Esophagus muscularis mucosa (tissue), 4 donors: ENCODE data around the gene ANXA4. TPM values are rescaled to one million over a fixed set of nuclear protein-coding genes. Genes with fewer than 3 reads are reported as not detected.
"Not testable (repeated sequence)": the region's sequence is repeated elsewhere in the genome, so short reads cannot be mapped to it uniquely, and the experiment has no call there.

Experiments
- DNase-seq: peaks from one replicate; pipeline ENCODE4 v3.0.0-alpha.2; 2017; ENCODE audit errors: extremely low spot score
- H3K27ac ChIP-seq, 4 donors: fragments of 200-600 bp; sonication (generic); replicated peaks in 1 of 4; 1 replicate in 3 of 4; 2 replicates in 1 of 4; pipeline ENCODE4 v1.5.1; 2016 to 2019; ENCODE audit warnings: mild to moderate bottlenecking in 1 of 4
- H3K27me3 ChIP-seq, 4 donors: fragments of 200-600 bp; sonication (generic); one replicate each; pipeline versions ENCODE4 v1.5.1 to v1.6.0; 2016 to 2019
- H3K36me3 ChIP-seq, 4 donors: fragments of 200-600 bp; sonication (generic); one replicate each; pipeline ENCODE4 v1.5.1; 2016 to 2019
- H3K4me1 ChIP-seq, 4 donors: fragments of 200-600 bp; sonication (generic); one replicate each; pipeline ENCODE4 v1.5.1; 2016 to 2019
- H3K4me3 ChIP-seq, 4 donors: fragments of 200-600 bp; sonication (generic); 1 replicate in 2 of 4; 2 replicates in 2 of 4; pipeline ENCODE4 v1.5.1; 2016 to 2019; ENCODE audit warnings: mild to moderate bottlenecking in 4 of 4, moderate library complexity in 1 of 4
- H3K9me3 ChIP-seq, 4 donors: fragments of 200-600 bp; sonication (generic); 1 replicate in 3 of 4; 2 replicates in 1 of 4; pipeline ENCODE4 v1.5.1; 2016 to 2019
- EP300 ChIP-seq: sonication (generic); formaldehyde crosslinking; IDR thresholded peaks from one replicate; pipeline ENCODE4 v1.6.1; 2017; ENCODE audit warnings: antibody characterized with exemption
- POLR2A ChIP-seq: fragments of 450-650 bp; IDR thresholded peaks from one replicate; pipeline ENCODE4 v1.6.1; 2017; ENCODE audit warnings: antibody characterized with exemption, moderate library complexity, mild to moderate bottlenecking, low read depth
- POLR2AphosphoS5 ChIP-seq, 2 donors: sonication (generic); formaldehyde crosslinking; IDR thresholded peaks; one replicate each; pipeline ENCODE4 v1.6.1; 2017; ENCODE audit warnings: antibody characterized with exemption in 2 of 2
- WGBS: methylation state at CpG from one replicate; pipeline ENCODE4 v1.1.5; 2018; 5-methylcytosine and 5-hydroxymethylcytosine counted together
- intact Hi-C: fragments of 100-400 bp; cut with DNase I; formaldehyde crosslinking; loops from one replicate; pipeline ENCODE4 v1.15.1; 2023
- total RNA-seq, 4 donors: library from RNA; depleted of rRNA; stranded (reverse); fragments of >200 nt; gene quantifications; one replicate each; pipeline versions ENCODE4 v1.1.0 to v1.2.1, GENCODE V29; 2016
- TF ChIP-seq, protein P1 (sequence below), 3 experiments: fragments of 200-600 bp in 2 of 3; fragments of 450-650 bp in 1 of 3; sonication (generic) in 2 of 3; IDR thresholded peaks; one replicate each; pipeline ENCODE4 v1.5.1; 2017 to 2019; ENCODE audit warnings: antibody characterized with exemption in 3 of 3, mild to moderate bottlenecking in 2 of 3, moderate library complexity in 1 of 3

The ANXA4 gene
- total RNA-seq, 4 donors from 2014 or later, result 44.9 to 94.8 (median 58.5) TPM

GRCh38 chr2:69830045-69830905, 88.3 kb downstream of the ANXA4 start:
- peak overlapping the region; percentile 86 to 97 (median 94) for H3K27ac ChIP-seq
- no peaks in the 10 kb centered on the region for H3K27me3 ChIP-seq
- no peaks in the 10 kb centered on the region for H3K36me3 ChIP-seq
- TF ChIP-seq POLR2AphosphoS5 (IDR thresholded peaks at IDR 0.05) (no peak), EP300 (no peak), POLR2A (no peak)
- TF ChIP-seq, protein P1, sequence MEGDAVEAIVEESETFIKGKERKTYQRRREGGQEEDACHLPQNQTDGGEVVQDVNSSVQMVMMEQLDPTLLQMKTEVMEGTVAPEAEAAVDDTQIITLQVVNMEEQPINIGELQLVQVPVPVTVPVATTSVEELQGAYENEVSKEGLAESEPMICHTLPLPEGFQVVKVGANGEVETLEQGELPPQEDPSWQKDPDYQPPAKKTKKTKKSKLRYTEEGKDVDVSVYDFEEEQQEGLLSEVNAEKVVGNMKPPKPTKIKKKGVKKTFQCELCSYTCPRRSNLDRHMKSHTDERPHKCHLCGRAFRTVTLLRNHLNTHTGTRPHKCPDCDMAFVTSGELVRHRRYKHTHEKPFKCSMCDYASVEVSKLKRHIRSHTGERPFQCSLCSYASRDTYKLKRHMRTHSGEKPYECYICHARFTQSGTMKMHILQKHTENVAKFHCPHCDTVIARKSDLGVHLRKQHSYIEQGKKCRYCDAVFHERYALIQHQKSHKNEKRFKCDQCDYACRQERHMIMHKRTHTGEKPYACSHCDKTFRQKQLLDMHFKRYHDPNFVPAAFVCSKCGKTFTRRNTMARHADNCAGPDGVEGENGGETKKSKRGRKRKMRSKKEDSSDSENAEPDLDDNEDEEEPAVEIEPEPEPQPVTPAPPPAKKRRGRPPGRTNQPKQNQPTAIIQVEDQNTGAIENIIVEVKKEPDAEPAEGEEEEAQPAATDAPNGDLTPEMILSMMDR (IDR thresholded peaks at IDR 0.05), result no peak
- WGBS, result 2% methylated on average over 30 of the region's 45 CpGs
- H3K4me1 ChIP-seq, result peaks cover 22 to 43% (median 33%) of the 10 kb centered on the region in 4 donors
- intact Hi-C loops, result no loop called here
- H3K4me3 ChIP-seq, result peak overlapping the region; percentile 66 to 99 (median 96)
- no peaks in the 10 kb centered on the region for H3K9me3 ChIP-seq
- DNase-seq, result no peak

DNA sequence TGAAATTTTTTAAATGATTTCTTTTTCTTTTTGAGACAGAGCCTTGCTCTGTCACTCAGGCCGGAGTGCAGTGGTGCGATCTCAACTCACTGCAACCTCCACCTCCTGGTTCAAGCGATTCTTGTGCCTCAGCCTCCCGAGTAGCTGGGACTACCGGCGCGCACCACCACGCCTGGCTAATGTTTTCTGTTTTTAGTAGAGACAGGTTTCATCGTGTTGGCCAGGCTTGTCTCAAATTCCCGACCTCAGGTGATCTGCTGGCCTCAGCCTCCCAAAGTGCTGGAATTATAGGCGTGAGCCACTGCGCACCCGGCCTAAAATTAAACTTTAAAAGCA, 88.9 kb downstream of the ANXA4 start:
- intact Hi-C loops, DNase-seq, H3K9me3 ChIP-seq, H3K27ac ChIP-seq, H3K27me3 ChIP-seq, H3K36me3 ChIP-seq: not testable (repeated sequence)
- peak overlapping the region; percentile 66 to 99 (median 96) for H3K4me3 ChIP-seq
- WGBS, result 88% methylated on average over 13 of the region's 13 CpGs
- H3K4me1 ChIP-seq, result peaks cover 22 to 43% (median 33%) of the 10 kb centered on the region in 4 donors

- TF ChIP-seq POLR2A, result no peak
- TF ChIP-seq POLR2AphosphoS5 (IDR thresholded peaks at IDR 0.05), result no peak
- no peak for TF ChIP-seq EP300
- TF ChIP-seq, protein P1 (IDR thresholded peaks at IDR 0.05), result no peak
- Histone ChIP-seq H3K36me3 (no peaks in the 10 kb centered on the region), H3K27ac (no peak overlapping the region), H3K27me3 (no peaks in the 10 kb centered on the region), H3K4me3 (peak overlapping the region in 2 of 4 donors; percentile 66 to 99), H3K9me3 (no peaks in the 10 kb centered on the region), H3K4me1 (peaks cover 22 to 43% (median 33%) of the 10 kb centered on the region in 4 donors)
- DNase-seq, result no peak
- 98% methylated on average over 6 of the region's 6 CpGs for WGBS
- intact Hi-C loops, result no loop called here
These were observed 89.5 kb downstream of the ANXA4 start for GRCh38 chr2:69831354-69831905.

DNA sequence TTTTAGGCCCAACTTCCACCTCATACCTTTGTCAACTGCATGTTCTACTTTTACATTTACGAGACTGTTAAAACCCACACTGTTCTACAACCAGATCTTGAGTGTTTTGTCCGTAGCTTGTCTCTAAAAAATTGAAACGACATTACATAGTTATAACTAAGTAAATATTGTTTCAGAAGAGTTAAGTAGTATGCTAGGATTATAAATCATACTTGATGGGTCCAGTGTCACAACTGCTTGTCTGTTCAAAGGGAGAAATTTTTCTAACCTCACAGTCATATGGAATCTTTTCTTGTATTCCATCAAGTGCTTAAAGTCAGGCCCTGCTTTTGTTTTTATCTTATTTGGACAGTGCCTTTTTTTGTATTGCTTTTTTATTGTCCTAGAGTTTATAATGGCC, 91.8 kb downstream of the ANXA4 start:
- intact Hi-C loops, result no loop called here
- no peak for DNase-seq
- Histone ChIP-seq H3K27ac (no peak overlapping the region), H3K9me3 (no peaks in the 10 kb centered on the region), H3K36me3 (no peaks in the 10 kb centered on the region), H3K27me3 (no peaks in the 10 kb centered on the region), H3K4me3 (no peak overlapping the region), H3K4me1 (peaks cover 20 to 38% (median 30%) of the 10 kb centered on the region in 4 donors)
- WGBS, result 89% methylated on average over 3 of the region's 3 CpGs
- TF ChIP-seq, protein P1 (IDR thresholded peaks at IDR 0.05), result no peak
- TF ChIP-seq POLR2A (no peak), EP300 (no peak), POLR2AphosphoS5 (IDR thresholded peaks at IDR 0.05) (no peak)

DNA sequence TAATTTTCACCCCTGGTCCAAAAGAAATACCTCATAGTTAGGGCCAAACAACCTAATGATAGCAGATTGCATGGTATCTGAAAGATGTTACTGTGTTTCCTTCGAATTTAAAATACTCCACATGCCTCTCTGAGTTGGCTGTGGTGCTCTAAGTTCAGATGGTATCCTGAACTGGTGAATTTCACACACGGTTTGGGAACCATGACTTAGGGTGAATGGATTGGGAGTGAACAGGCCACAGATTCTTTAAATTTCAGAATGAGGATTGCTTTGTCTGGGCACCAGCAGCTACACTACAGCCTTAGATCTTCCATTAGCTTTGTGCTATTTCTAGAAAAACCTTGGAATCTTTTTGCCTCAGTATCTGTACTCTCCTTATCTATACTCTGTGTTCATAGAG, 93.7 kb downstream of the ANXA4 start:
- no peak for DNase-seq
- no peak overlapping the region for H3K4me3 ChIP-seq
- H3K27ac ChIP-seq, result no peak overlapping the region
- intact Hi-C loops, result no loop called here
- no peaks in the 10 kb centered on the region for H3K9me3 ChIP-seq
- TF ChIP-seq POLR2A, result no peak
- TF ChIP-seq EP300, result no peak
- no peak for TF ChIP-seq POLR2AphosphoS5 (IDR thresholded peaks at IDR 0.05)
- TF ChIP-seq, protein P1 (IDR thresholded peaks at IDR 0.05), result no peak
- H3K4me1 ChIP-seq, result peaks cover 15 to 28% (median 22%) of the 10 kb centered on the region in 4 donors
- peaks cover 0 to 14% (median 9%) of the 10 kb centered on the region in 4 donors for H3K36me3 ChIP-seq
- H3K27me3 ChIP-seq, result no peaks in the 10 kb centered on the region
- WGBS, result 86% methylated on average over 2 of the region's 2 CpGs
